Psoas muscle (tissue), 8 donors: ENCODE results near the gene PFKP. TPM values are rescaled to one million over a fixed set of nuclear protein-coding genes. Genes with fewer than 3 reads are reported as not detected.

Source experiments
- ATAC-seq, 4 donors: fragments of 200-7000 bp; cut with Tn5 transposase; one replicate each; pipeline ENCODE4 v1.9.1; 2020; ENCODE audit warnings: moderate library complexity in 3 of 4, mild to moderate bottlenecking in 2 of 4
- DNase-seq, 2 donors: peaks; one replicate each; pipeline ENCODE4 v3.0.0-alpha.2; 2020
- H3K27ac ChIP-seq: fragments of 200-600 bp; one replicate; pipeline ENCODE4 v1.8.0; 2022
- H3K27me3 ChIP-seq, 3 donors: fragments of 200-600 bp in 1 of 3; one replicate each; pipeline versions ENCODE4 v1.6.1 to v1.8.0; 2013 to 2022; ENCODE audit warnings: low read length in 2 of 3, mild to moderate bottlenecking in 2 of 3, moderate library complexity in 1 of 3; ENCODE audit not compliant: insufficient read depth in 3 of 3
- H3K36me3 ChIP-seq, 2 donors: fragments of 200-600 bp in 1 of 2; one replicate each; pipeline versions ENCODE4 v1.6.1 to v1.8.0; 2013 to 2022; ENCODE audit warnings: low read depth in 1 of 2, mild to moderate bottlenecking in 1 of 2, moderate library complexity in 1 of 2; ENCODE audit not compliant: insufficient read depth in 1 of 2
- H3K4me1 ChIP-seq: fragments of 200-600 bp; one replicate; pipeline ENCODE4 v1.8.0; 2022
- H3K4me3 ChIP-seq: fragments of 200-600 bp; one replicate; pipeline ENCODE4 v1.8.0; 2022; ENCODE audit warnings: mild to moderate bottlenecking
- H3K9me3 ChIP-seq: fragments of 200-600 bp; one replicate; pipeline ENCODE4 v1.8.0; 2022
- CTCF ChIP-seq: fragments of 200-600 bp; IDR thresholded peaks from one replicate; pipeline ENCODE4 v1.8.0; 2022; ENCODE audit warnings: antibody characterized with exemption
- WGBS, 3 donors: extraction: QIAGEN DNeasy Blood & Tissue Kit; methylation state at CpG; one replicate each; pipeline versions ENCODE4 v1.1.6 to v1.1.7; 2013; 5-methylcytosine and 5-hydroxymethylcytosine counted together
- intact Hi-C, 2 donors: fragments of 100-400 bp; cut with DNase I; formaldehyde crosslinking; loops; one replicate each; pipeline versions ENCODE4 v1.11.0 to v1.14.2; 2022
- polyA plus RNA-seq, 3 donors: library from polyadenylated mRNA; stranded (reverse); fragments of 200-250 nt; gene quantifications; one replicate each; pipeline ENCODE4 v1.2.3, GENCODE V29; 2013
- total RNA-seq, 4 donors: library from RNA; stranded (reverse); fragmentation: NEBNext Ultra II Directional in 2 of 4; extraction: Animal tissue kit (Norgen Biotek cat#: 25700) in 2 of 4; gene quantifications; one replicate each; pipeline versions ENCODE4 v1.2.1 to v1.2.4, GENCODE V29; 2021 to 2023
- donor health status: healthy with polysubstance abuse.
- donor health status: DM: no; HTN: no; CAD: no; lungs with moderate emphysema.
- donor health status: Bipolar disorder and iron deficiency.
- donor health status: healthy.
- donor health status: DM: yes; HTN: yes; CAD: no.
- donor health status: DM: no; HTN: no; CAD: no.
- donor health status: DM: no; HTN: no; CAD: no.
- donor health status: DM: yes; HTN: yes; CAD: no.

PFKP gene
- total and polyA plus RNA-seq, 7 donors = 12.2 to 104 (median 33.4) TPM

DNA sequence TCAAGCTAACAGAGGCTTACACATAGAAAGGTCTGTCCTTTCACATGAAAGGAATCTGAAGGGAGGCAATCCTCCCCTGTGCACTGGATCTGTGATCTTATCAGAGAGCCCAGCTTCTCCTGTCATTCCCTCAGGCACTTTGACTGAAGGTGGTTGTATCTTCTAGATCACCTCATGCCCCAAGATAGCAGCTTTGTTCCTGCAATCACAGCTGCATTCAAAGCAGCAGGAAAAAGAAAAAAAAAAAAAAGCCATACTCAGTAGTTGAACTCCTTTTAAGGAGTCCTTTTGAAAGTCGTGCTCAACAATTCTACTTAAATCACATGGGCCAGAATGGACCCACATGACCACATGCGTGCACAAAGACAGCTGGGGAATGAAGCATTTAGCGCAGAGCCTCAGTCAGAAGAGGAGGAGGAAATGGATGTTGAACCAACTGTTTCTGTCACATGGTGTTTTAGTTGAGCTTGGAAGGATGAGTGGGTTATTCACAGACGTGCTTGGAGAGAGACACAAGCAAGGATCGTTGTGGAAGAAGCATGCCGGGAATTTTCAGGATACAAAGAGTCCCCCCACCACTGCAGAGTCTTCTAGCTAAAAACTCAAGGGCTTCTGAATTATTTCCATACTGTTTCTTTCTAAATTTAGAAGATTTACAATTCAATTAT lies 13.0 kb upstream of the PFKP start:
- WGBS, 3 donors = 16 to 25% (median 22%) methylated on average over 6 of the region's 6 CpGs
- ATAC-seq (no peak), DNase-seq (no peak)
- intact Hi-C loops = no loop called here
- Histone ChIP-seq H3K4me3 (no peak overlapping the region), H3K36me3 (no peaks in the 10 kb centered on the region), H3K9me3 (peaks cover 4% of the 10 kb centered on the region), H3K4me1 (no peaks in the 10 kb centered on the region), H3K27ac (no peak overlapping the region), H3K27me3 (no peaks in the 10 kb centered on the region)
- TF ChIP-seq CTCF = no peak

GRCh38 chr10:3054851-3055199 lies 12.5 kb upstream of the PFKP start:
- no peak for TF ChIP-seq CTCF
- ATAC-seq = no peak
- no peak overlapping the region for H3K4me3 ChIP-seq
- intact Hi-C loops = no loop called here
- H3K9me3 ChIP-seq = peaks cover 4% of the 10 kb centered on the region
- no peak overlapping the region for H3K27ac ChIP-seq
- no peak for DNase-seq
- H3K4me1 ChIP-seq = no peaks in the 10 kb centered on the region
- no peaks in the 10 kb centered on the region for H3K36me3 ChIP-seq
- H3K27me3 ChIP-seq = no peaks in the 10 kb centered on the region
- WGBS, 3 donors = 44 to 64% (median 50%) methylated on average over 1 of the region's 1 CpG

DNA sequence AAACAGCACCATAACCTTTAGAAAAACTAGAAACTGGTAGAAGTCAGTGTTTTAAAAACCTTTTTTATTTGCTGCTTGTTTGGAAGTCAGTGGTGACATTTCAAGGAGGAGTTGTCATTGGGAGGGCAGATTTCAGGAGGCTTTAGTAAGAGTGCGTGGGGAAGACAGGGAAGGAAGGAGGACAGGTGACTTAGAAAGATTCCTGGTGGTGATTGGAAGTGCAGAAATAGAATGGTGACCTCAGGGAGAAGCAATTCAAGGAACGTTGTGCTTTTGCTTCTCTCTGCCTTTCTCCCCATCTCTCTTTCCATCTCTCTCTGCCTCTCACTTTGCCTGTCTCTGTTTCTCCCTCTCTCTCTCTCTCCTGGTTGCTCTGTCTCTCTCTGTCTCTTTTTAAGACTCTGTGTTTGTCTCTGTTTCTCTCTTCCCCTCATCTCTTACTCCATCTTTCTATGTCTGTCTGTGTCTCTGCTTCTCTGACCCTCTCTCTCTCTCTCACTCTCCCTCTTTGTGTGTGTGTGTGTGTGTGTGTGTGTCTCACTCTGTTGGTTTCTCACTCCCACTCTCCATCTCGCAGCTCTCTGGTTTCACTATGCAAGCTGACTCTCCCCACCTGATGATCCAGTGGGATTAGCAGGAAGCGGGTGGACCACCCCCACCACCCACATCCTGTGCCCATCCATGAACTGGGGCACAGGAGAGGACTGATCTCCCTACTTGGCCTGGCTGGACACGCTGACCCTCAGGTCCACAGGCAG lies 10.9 kb upstream of the PFKP start:
- DNase-seq (no peak), ATAC-seq (no peak)
- no peak overlapping the region for H3K27ac ChIP-seq
- WGBS, 3 donors = 54 to 60% (median 56%) methylated on average over 5 of the region's 5 CpGs
- no peaks in the 10 kb centered on the region for H3K36me3 ChIP-seq
- intact Hi-C loops = no loop called here
- TF ChIP-seq CTCF = no peak
- H3K27me3 ChIP-seq = no peaks in the 10 kb centered on the region
- H3K9me3 ChIP-seq = peaks cover 4% of the 10 kb centered on the region
- no peaks in the 10 kb centered on the region for H3K4me1 ChIP-seq
- H3K4me3 ChIP-seq = no peak overlapping the region

DNA sequence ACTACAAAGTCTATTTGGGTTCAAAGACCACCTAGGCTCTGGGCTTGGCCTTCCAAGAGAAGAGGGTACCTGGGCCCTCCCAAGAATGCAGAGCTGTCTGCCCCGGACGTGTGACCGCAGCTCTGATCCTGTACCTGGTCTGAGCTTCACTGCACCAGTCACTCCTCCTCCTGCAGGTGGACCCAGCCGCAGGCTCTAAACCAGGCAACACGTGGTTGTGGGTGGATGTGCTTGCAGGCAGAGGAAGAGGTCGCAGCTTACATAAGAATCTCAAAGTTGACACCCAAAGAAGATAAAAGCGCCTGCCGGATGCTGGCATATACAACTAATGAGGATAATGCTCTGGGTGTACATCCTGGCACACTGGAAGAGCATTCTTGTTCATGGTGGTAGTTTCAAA lies 9.4 kb upstream of the PFKP start:
- Histone ChIP-seq H3K9me3 (peaks cover 4% of the 10 kb centered on the region), H3K36me3 (no peaks in the 10 kb centered on the region), H3K27ac (no peak overlapping the region), H3K27me3 (no peaks in the 10 kb centered on the region), H3K4me1 (no peaks in the 10 kb centered on the region), H3K4me3 (no peak overlapping the region)
- ATAC-seq = no peak
- 78 to 86% (median 86%) methylated on average over 8 of the region's 8 CpGs for WGBS, 3 donors
- intact Hi-C loops = no loop called here
- TF ChIP-seq CTCF = no peak
- DNase-seq = no peak
